ENCODE measurements around the gene DMAP1.

GRCh38 chr1:44260792-44261170, 47.5 kb downstream of the DMAP1 start:
- no peak for TF ChIP-seq CTCF (conservative IDR thresholded peaks at IDR 0.05 in 1 of 2, IDR thresholded peaks at IDR 0.05 in 1 of 2; ENCODE audit: low read depth in 1 of 2, low read length in 2 of 2)
- no peak for TF ChIP-seq EZH2 (IDR thresholded peaks at IDR 0.05; ENCODE audit: low read length, missing control alignments)

All from fibroblast of lung (primary cell).